GM12892 (cell line): Measurements from ENCODE around the gene ERGIC2.

ENCODE experiments used
- POLR2A ChIP-seq: IDR thresholded peaks from 2 replicates; pipeline ENCODE4 v1.6.1; 2011; ENCODE audit warnings: low read depth, low read length, control low read depth
- POLR2AphosphoS5 ChIP-seq: IDR thresholded peaks from 2 replicates; pipeline ENCODE4 v1.6.1; 2011; ENCODE audit warnings: low read depth, low read length, control low read depth

- TF ChIP-seq POLR2A (no peak), POLR2AphosphoS5 (no peak)
Measured at GRCh38 chr12:29288031-29288430, 92.9 kb downstream of the ERGIC2 start.
